HL-60/S4 treated with phorbol 12-myristate 13-acetate at 8.2 ng/mL for 4 days and 3 days (cell line): Measurements from ENCODE around the gene TAPT1.
"Not testable (repeated sequence)": the region's sequence is repeated elsewhere in the genome, so short reads cannot be mapped to it uniquely, and the experiment has no call there.

Experiments
- in situ Hi-C: fragments of 300-500 bp; cut with MboI; formaldehyde crosslinking; loops from 2 replicates; pipeline ENCODE4 v1.15.0; 2022; ENCODE audit warnings: low sequenced_read_pairs

TAPT1 gene

GRCh38 chr4:16187455-16187854 is 38.8 kb downstream of the TAPT1 start:
- in situ Hi-C loops = no loop called here

- in situ Hi-C loops = no loop called here
These were observed 39.3 kb downstream of the TAPT1 start for GRCh38 chr4:16186986-16187385.

GRCh38 chr4:16183604-16184003 is 42.7 kb downstream of the TAPT1 start:
- in situ Hi-C loops = no loop called here

GRCh38 chr4:16176621-16177020 is 49.6 kb downstream of the TAPT1 start:
- in situ Hi-C loops = no loop called here

- in situ Hi-C loops = no loop called here
These were observed 54.4 kb downstream of the TAPT1 start for GRCh38 chr4:16171831-16172230.

- in situ Hi-C loops = no loop called here
These were observed 56.8 kb downstream of the TAPT1 start for GRCh38 chr4:16169490-16169889.

- in situ Hi-C loops = no loop called here
These were observed 57.4 kb downstream of the TAPT1 start for GRCh38 chr4:16168710-16169388.

- in situ Hi-C loops = no loop called here
These were observed 58.1 kb downstream of the TAPT1 start for GRCh38 chr4:16168144-16168543.

GRCh38 chr4:16165931-16166330 is 60.3 kb downstream of the TAPT1 start:
- in situ Hi-C loops = no loop called here

GRCh38 chr4:16162891-16163290 is 63.4 kb downstream of the TAPT1 start:
- in situ Hi-C loops = no loop called here

GRCh38 chr4:16161851-16162408 is 64.3 kb downstream of the TAPT1 start:
- in situ Hi-C loops = no loop called here

- in situ Hi-C loops = no loop called here
These were observed 65.8 kb downstream of the TAPT1 start for GRCh38 chr4:16160457-16160856.

GRCh38 chr4:16159286-16159685 is 67.0 kb downstream of the TAPT1 start:
- in situ Hi-C loops = no loop called here

- in situ Hi-C loops = no loop called here
These were observed 67.8 kb downstream of the TAPT1 start for GRCh38 chr4:16158504-16158852.

GRCh38 chr4:16157609-16158503 is 68.4 kb downstream of the TAPT1 start:
- in situ Hi-C loops = no loop called here

GRCh38 chr4:16155528-16156169 is 70.6 kb downstream of the TAPT1 start:
- in situ Hi-C loops = no loop called here

- in situ Hi-C loops = no loop called here
These were observed 71.8 kb downstream of the TAPT1 start for GRCh38 chr4:16154451-16154850.

GRCh38 chr4:16150716-16151115 is 75.6 kb downstream of the TAPT1 start:
- in situ Hi-C loops = no loop called here

- in situ Hi-C loops = not testable (repeated sequence)
These were observed 81.4 kb downstream of the TAPT1 start for GRCh38 chr4:16144913-16145312.

GRCh38 chr4:16142598-16143310 is 83.5 kb downstream of the TAPT1 start:
- in situ Hi-C loops = no loop called here

- in situ Hi-C loops = no loop called here
These were observed 85.4 kb downstream of the TAPT1 start for GRCh38 chr4:16140879-16141249.
